ENCODE measurements around the gene DCTD.

DCTD gene

DNA sequence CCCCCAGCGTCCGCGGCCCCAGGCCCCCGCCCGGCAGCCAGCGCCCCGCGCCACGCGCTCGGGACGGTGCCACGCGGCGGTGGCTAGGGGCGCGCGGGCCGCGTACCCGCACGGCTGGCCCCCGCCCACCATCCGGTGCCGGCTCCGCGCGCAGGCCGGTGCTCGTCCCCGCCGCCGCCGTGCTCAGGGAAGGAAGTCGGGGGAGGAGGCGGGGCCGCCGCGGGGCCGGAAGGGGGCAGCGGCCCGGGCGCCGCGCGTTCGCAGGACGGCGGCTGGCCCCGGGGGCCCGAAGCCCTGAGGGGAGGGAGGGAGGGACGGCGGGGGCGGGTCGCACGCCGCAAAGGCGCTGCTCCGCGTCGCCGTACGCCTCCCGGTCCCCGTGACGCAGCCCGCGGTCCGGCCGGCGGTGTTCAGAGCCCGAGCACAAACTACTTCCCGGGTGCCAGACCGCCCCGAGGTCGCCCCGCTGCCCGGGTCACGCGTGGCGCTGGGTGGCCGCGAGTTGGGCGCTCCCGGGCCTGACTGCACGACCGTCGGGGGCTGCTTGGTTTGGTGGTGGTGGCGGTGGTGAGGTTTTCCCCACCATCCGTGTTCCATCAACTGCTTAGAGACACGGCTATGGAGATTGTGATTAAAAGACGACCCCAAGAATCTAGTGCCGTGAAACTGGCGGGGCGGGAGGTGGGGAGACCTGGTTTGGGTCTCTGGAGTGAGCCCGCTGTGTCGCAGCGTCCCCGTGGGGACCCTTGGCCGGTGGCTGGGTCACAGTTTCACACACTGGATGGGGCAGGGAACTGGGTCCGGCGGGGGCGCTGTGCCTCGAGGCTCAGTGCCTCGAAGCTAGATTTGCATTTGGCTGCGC lies at the start of gene DCTD:
Gene DCTD, minus strand, starts transcription at position 205 of the 862 bp plus-strand sequence. CDS start 1,818 bp downstream, outside the sequence.
- Mint-ChIP-seq H3K9me3 (no peaks in the 10 kb centered on the region), H3K4me1 (peaks cover 25% of the 10 kb centered on the region), H3K4me3 (peak within 1 kb of the TSS; percentile 94), H3K27ac (peak within 1 kb of the TSS; percentile 97), H3K36me3 (peaks cover 14% of the 10 kb centered on the region), H3K27me3 (no peaks in the 10 kb centered on the region)
- ATAC-seq (ENCODE audit: low read depth) (peak; percentile 82), DNase-seq (ENCODE audit: low spot score in 2 of 2) (peak; percentile 80 to 81)

DNA sequence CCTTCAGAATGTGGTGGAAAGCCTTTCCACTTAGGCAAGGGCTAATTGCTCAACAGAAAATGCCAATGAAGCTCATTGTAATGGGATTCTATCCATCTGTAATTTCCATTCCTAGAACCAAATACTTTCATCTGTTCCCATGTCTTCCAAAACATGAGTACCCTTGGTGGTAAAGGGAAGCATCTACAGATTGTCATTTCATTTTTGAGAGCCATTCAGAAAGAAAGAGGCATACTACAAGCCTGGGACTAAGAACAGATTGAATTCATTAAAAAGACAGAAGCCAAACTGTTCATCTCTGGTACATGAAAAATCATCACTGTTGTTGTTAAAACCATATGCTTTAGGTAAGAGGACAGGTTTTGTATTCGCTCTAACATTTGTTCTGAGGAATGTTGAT lies 43.6 kb upstream of the DCTD start:
- DNase-seq (ENCODE audit: low spot score in 2 of 2) = no peak
- H3K9me3 Mint-ChIP-seq = peaks cover 8% of the 10 kb centered on the region
- ATAC-seq (ENCODE audit: low read depth) = no peak

DNA sequence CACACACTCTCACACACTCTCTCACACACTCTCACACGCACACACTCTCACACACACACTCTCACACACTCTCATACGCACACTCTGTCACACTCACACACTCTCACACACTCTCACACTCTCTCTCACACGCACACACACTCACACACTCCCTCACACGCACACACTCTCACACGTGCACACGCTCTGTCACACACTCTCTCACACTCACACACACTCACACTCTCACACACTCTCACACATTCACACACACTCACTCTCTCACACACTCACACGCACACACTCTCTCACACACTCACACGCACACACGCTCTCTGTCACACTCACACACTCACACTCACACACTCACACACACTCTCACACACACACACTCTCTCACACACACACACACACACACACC lies 43.0 kb upstream of the DCTD start:
- DNase-seq (ENCODE audit: low spot score in 2 of 2) = no peak
- no peak overlapping the region for H3K4me3 Mint-ChIP-seq

More for the DNA sequence above, 43.6 kb upstream of the DCTD start:
- Mint-ChIP-seq H3K4me1 (no peaks in the 10 kb centered on the region), H3K27ac (no peak overlapping the region), H3K36me3 (peaks cover 3% of the 10 kb centered on the region), H3K27me3 (peaks cover 4% of the 10 kb centered on the region), H3K4me3 (no peak overlapping the region)

DNA sequence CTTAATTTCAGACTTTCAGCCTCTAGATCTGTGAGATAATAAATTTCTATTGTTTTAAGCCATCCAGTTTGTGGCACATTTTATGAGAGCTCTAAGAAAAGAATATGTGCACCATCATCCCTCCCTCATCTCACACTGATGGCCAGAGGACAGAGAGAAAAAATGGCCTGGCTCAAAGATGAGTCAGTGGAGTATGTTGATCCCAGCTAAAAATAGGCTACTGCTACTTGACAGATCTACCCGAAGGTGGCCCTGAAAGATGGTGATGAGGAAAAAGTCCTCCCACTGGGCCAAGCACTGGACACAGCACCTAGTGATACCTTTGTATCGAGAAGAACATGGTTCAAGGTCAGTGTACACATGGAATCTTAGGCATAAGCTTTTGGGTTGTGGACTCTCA lies 38.2 kb upstream of the DCTD start:
- H3K4me1 Mint-ChIP-seq = no peaks in the 10 kb centered on the region
- no peak overlapping the region for H3K4me3 Mint-ChIP-seq
- peaks cover 1% of the 10 kb centered on the region for H3K27me3 Mint-ChIP-seq
- no peak overlapping the region for H3K27ac Mint-ChIP-seq
- DNase-seq (ENCODE audit: low spot score in 2 of 2) (no peak), ATAC-seq (ENCODE audit: low read depth) (no peak)
- peaks cover 2% of the 10 kb centered on the region for H3K36me3 Mint-ChIP-seq
- H3K9me3 Mint-ChIP-seq = peaks cover 5% of the 10 kb centered on the region

More for the DNA sequence above, 43.0 kb upstream of the DCTD start:
- Mint-ChIP-seq H3K36me3 (peaks cover 3% of the 10 kb centered on the region), H3K9me3 (peaks cover 8% of the 10 kb centered on the region), H3K27ac (no peak overlapping the region), H3K27me3 (peaks cover 4% of the 10 kb centered on the region), H3K4me1 (no peaks in the 10 kb centered on the region)
- no peak for ATAC-seq (ENCODE audit: low read depth)

DNA sequence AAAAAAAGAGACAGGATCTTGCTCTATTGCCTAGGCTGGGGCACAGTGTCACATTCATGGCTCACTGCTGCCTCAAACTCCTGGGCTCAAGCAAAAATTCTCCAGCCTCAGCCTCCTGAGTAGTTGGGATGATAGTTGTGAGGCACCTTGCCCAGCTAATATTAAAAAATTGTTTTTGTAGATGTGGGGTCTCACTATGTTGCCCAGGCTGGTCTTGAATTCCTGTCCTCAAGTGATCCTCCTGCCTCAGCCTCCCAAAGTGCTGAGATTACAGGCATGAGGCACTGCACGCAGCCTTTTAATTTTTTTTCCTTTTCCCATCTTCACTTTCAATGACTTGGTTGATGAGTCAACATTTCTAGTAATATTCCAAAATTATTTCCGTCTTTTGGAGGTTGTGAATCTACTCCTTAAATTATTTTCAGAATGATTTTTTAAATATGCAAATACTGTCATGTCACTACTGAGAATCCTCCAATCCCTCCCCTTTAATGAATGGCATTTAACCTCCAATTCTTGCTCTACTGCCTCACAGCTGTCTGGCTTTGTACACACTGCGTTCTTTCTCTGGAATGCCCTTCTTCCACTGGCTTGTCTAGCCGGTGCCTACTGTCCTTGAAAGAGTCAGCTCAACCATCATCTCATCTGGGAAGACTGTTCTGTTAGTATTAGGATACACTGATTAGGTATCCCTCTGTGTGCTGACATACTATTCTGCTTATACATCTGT lies 27.5 kb upstream of the DCTD start:
- Mint-ChIP-seq H3K27ac (no peak overlapping the region), H3K9me3 (no peaks in the 10 kb centered on the region), H3K36me3 (no peaks in the 10 kb centered on the region), H3K4me3 (no peak overlapping the region), H3K27me3 (peaks cover 14% of the 10 kb centered on the region), H3K4me1 (no peaks in the 10 kb centered on the region)
- ATAC-seq (ENCODE audit: low read depth) (no peak), DNase-seq (ENCODE audit: low spot score in 2 of 2) (no peak)

DNA sequence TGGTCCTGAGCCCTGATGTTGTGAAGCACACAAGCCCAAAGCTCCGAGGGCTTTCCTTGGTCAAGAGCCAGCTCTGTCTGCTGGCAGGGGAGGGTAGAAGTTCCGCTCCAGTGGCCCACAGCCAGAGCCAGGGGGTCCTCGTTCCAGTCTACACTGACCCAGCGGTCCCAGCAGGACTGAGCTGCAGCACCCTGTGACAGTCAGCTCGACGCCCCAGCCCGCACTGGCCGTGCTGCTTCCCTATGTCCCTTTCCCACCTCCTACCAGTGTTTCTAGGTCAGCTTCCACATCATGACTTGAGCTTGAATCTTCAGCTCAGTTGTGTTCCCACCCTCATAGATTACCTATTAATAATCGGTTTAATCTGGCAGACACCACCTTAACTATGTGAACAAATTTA lies 22.5 kb upstream of the DCTD start:
- ATAC-seq (ENCODE audit: low read depth) = no peak
- no peaks in the 10 kb centered on the region for H3K4me1 Mint-ChIP-seq
- peaks cover 11% of the 10 kb centered on the region for H3K27me3 Mint-ChIP-seq
- no peaks in the 10 kb centered on the region for H3K36me3 Mint-ChIP-seq
- no peak overlapping the region for H3K27ac Mint-ChIP-seq
- no peaks in the 10 kb centered on the region for H3K9me3 Mint-ChIP-seq
- DNase-seq (ENCODE audit: low spot score in 2 of 2) = no peak
- no peak overlapping the region for H3K4me3 Mint-ChIP-seq

DNA sequence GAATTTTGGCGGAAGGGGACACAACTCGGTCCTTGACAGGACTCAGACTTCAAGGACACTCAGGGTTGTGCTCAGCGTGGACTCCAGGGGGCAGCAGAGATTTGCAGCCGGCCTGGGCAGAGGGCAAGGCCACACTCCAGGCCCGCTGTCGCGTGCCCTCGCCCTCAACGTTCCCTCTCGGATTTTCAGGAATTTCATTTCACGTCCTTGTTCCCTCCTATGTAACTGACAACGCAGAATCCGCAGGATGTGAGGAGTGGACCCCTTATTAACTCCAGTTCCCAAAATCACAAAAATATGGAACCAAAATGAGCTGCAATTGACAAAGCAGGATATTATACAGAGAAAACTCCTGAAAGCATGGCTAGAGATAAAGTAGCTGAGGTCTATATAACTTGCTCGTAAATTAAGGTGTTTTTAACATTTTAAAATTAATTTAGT lies 21.0 kb upstream of the DCTD start:
- Mint-ChIP-seq H3K27me3 (peaks cover 14% of the 10 kb centered on the region), H3K9me3 (no peaks in the 10 kb centered on the region), H3K27ac (no peak overlapping the region), H3K4me3 (no peak overlapping the region), H3K4me1 (no peaks in the 10 kb centered on the region), H3K36me3 (no peaks in the 10 kb centered on the region)
- DNase-seq (ENCODE audit: low spot score in 2 of 2) (peak; percentile 54 to 62), ATAC-seq (ENCODE audit: low read depth) (peak; percentile 92)

DNA sequence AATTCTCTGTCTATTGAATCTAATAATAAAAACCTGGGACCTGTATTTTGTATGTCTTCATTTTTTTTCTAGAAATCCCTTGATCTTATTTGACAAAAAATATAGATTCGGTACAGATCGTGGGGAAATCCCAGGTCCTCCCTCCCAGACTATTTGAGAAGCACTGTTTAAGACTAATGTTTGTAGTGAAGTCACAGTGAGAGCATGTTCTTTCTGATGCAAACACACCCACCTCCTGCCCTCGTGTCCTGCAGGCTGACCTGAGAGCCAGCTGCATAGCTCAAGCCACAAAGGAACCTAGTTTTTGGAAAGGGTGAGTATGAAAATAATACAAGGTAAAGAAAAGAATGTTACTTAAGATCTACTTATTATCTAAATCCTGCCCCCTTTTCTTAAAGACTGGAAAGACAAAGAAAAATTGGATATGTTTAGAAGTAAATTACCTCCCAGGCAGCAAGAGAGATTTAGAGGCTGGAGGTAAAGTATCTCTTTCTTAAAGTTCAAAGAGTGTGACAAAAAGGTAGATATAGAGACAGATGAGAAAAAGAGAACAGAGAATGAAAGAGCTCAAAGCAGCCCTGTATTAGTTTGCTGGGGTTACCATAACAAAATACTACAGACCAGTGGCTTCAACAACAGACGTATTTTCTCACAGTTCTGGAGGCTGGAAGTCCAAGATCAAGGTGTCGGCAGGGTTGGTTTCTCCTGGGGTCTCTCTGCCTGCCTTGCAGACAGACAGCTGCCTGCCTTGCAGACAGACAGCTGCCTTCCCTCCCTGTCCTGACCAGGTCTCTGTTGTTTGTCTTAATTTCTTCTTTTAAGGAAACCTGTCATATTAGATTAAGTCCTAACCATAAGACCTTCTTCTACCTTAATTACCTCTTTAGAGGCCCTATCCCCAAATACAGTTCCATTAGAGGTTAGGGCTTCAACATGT lies 20.4 kb upstream of the DCTD start:
- Mint-ChIP-seq H3K36me3 (no peaks in the 10 kb centered on the region), H3K27ac (no peak overlapping the region), H3K27me3 (peaks cover 13% of the 10 kb centered on the region), H3K9me3 (no peaks in the 10 kb centered on the region), H3K4me1 (no peaks in the 10 kb centered on the region), H3K4me3 (no peak overlapping the region)
- no peak for ATAC-seq (ENCODE audit: low read depth)
- no peak for DNase-seq (ENCODE audit: low spot score in 2 of 2)

DNA sequence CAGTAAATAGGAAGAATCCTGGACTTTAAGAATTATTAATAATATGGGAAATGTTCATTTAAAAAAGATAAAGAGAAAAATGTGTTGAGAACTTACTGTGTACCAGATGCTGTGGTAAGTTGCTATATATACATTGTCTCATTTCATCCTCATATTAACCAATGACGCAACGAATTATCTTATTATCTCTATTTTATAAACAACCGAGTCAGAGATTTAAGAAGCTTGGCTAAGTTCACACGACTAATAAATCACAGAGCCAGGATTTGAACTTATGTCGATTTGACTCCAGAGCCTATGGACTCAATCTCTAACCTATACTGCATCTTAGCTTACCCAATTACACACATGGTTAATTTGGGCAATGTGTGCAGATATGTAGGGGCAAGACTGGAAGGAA lies 15.5 kb upstream of the DCTD start:
- Mint-ChIP-seq H3K4me1 (no peaks in the 10 kb centered on the region), H3K27me3 (peaks cover 15% of the 10 kb centered on the region)

DNA sequence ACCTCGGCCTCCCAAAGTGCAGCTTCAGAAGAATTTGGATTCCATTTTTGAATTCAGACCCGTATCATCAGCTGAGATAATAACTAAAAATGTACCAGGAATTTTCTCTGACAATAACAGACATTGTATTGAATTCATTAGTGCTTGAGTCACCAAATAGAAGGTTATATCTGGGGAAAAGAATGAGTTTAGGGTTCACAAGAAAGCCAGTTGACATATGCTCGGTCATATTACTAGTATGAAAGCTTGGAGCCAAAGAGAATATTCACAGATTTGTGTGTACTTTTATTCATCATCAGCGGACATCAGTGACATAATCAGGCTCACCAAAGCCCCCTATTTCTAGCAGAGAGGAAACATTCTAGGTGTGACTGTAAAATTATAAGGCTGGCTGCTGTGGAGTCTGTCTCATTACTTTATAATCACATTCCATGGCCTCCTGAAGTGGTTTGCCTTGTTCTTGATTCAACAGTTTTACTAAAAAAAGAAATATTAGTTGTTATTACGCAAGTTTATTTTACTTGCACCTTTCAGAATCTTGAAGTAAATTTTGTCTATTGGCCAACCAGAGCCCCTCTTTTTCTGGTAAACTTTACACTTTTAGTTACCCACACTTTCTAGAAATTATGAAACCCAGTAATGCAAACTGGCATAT lies 14.6 kb upstream of the DCTD start:
- ATAC-seq (ENCODE audit: low read depth) = no peak
- H3K27me3 Mint-ChIP-seq = peaks cover 15% of the 10 kb centered on the region
- H3K4me3 Mint-ChIP-seq = no peak overlapping the region
- DNase-seq (ENCODE audit: low spot score in 2 of 2) = no peak
- H3K9me3 Mint-ChIP-seq = no peaks in the 10 kb centered on the region
- H3K27ac Mint-ChIP-seq = no peak overlapping the region
- H3K36me3 Mint-ChIP-seq = no peaks in the 10 kb centered on the region
- H3K4me1 Mint-ChIP-seq = no peaks in the 10 kb centered on the region

More for the DNA sequence above, 15.5 kb upstream of the DCTD start:
- H3K9me3 Mint-ChIP-seq = no peaks in the 10 kb centered on the region
- H3K4me3 Mint-ChIP-seq = no peak overlapping the region
- DNase-seq (ENCODE audit: low spot score in 2 of 2) (no peak), ATAC-seq (ENCODE audit: low read depth) (no peak)
- no peak overlapping the region for H3K27ac Mint-ChIP-seq
- no peaks in the 10 kb centered on the region for H3K36me3 Mint-ChIP-seq

DNA sequence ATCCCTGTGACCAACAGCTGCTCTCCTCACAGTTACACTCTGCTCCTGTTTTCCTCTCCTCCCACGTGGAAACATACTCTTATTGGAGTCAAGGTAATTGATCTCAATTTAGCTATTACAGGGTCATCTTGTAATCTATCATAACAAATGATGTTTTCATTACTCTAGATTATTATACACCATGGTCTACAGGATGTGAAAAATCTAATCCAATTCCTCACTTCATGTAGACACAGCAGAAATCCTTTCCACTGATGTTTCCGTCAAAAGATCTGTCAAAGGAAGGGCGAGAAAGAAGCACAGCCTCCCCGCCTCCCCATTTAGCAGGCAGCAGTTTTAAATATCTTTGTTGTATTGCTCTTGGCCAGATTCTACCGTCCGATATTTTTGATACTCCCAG lies 13.7 kb upstream of the DCTD start:
- DNase-seq (ENCODE audit: low spot score in 2 of 2) (no peak), ATAC-seq (ENCODE audit: low read depth) (no peak)
- Mint-ChIP-seq H3K27me3 (peaks cover 13% of the 10 kb centered on the region), H3K27ac (no peak overlapping the region), H3K4me1 (no peaks in the 10 kb centered on the region), H3K4me3 (no peak overlapping the region), H3K36me3 (no peaks in the 10 kb centered on the region), H3K9me3 (no peaks in the 10 kb centered on the region)

DNA sequence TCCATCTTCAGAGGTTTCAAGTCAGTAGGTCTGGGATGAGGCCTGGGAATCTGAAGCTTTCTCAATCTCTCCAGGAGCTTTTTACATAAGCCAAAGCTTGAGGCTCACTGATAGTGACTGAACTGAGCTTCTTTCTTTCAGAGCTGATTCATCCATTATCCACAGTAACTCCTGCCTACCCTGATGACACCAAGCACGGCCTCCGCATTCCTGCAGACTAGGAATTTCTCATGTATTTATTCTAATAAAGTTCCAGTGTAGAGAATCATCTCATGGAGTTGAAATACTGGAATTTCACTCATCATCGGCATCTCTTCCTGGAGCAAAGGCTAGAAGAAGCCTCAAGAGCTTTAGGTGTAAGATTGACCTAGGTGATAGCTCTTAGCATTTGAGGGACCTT lies 12.1 kb upstream of the DCTD start:
- Mint-ChIP-seq H3K27ac (no peak overlapping the region), H3K4me3 (no peak overlapping the region), H3K4me1 (no peaks in the 10 kb centered on the region), H3K36me3 (no peaks in the 10 kb centered on the region), H3K9me3 (no peaks in the 10 kb centered on the region), H3K27me3 (peaks cover 13% of the 10 kb centered on the region)
- DNase-seq (ENCODE audit: low spot score in 2 of 2) = no peak
- no peak for ATAC-seq (ENCODE audit: low read depth)

DNA sequence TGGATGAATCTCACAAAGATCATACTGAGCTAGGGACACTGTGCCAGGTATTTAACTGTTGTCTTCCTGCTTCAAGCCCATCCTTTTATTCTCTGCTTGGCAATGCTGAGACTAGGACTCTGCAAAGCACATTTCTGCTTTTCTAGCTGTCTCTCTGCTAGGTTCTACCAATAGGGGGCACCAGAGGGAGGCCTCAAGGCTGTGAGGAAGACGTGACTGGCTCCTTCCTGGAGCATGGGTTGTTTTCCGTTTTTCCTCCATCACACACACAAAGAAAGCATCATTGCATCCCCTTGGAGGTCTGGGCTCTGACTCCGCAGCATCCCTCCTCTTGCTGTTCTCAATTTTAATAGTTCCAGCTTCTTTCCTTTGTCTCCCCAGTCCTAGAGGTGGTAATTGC lies 10.9 kb upstream of the DCTD start:
- DNase-seq (ENCODE audit: low spot score in 2 of 2) (no peak), ATAC-seq (ENCODE audit: low read depth) (no peak)
- Mint-ChIP-seq H3K4me3 (no peak overlapping the region), H3K27me3 (peaks cover 4% of the 10 kb centered on the region), H3K9me3 (no peaks in the 10 kb centered on the region), H3K36me3 (no peaks in the 10 kb centered on the region), H3K27ac (no peak overlapping the region), H3K4me1 (no peaks in the 10 kb centered on the region)
